GM12878 (cell line): ENCODE measurements around the gene GPR18.

Experiments used
- EP300 ChIP-seq, 2 experiments: fragments of 150-350 bp in 1 of 2; IDR thresholded peaks; 2 replicates each; pipeline ENCODE4 v1.6.1; 2011 to 2012; ENCODE audit warnings: low read depth in 2 of 2, low read length in 2 of 2, borderline replicate concordance in 1 of 2, improper control_type of control experiment in 1 of 2, inconsistent platforms in 1 of 2; ENCODE audit not compliant: control insufficient read depth in 1 of 2
- POLR2A ChIP-seq: IDR thresholded peaks from 2 replicates; pipeline ENCODE4 v1.6.1; 2011; ENCODE audit warnings: low read depth, mild to moderate bottlenecking, low read length
- ZNF274 ChIP-seq: IDR thresholded peaks from one replicate; pipeline ENCODE4 v1.8.0; 2011; ENCODE audit not compliant: insufficient read length, insufficient read depth

- TF ChIP-seq POLR2A (no peak), ZNF274 (no peak), EP300 (IDR thresholded peaks at IDR 0.05; ENCODE audit: borderline replicate concordance in 1 of 2, control insufficient read depth in 1 of 2, low read depth in 2 of 2, low read length in 2 of 2) (no peak)
Measured at GRCh38 chr13:99211421-99212035, 46.7 kb downstream of the GPR18 start.
